Germinal center (tissue), 1 donor: Measurements from ENCODE around the gene COPG2.
"Not testable (repeated sequence)": the region's sequence is repeated elsewhere in the genome, so short reads cannot be mapped to it uniquely, and the experiment has no call there.

Experiments
- DNase-seq: peaks from one replicate; pipeline ENCODE4 v3.0.0; 2012; ENCODE audit warnings: mixed read lengths, low spot score

COPG2 gene

GRCh38 chr7:130650611-130651120, 17.9 kb downstream of the COPG2 start:
- no peak for DNase-seq

GRCh38 chr7:130649004-130649790, 19.4 kb downstream of the COPG2 start:
- no peak for DNase-seq

GRCh38 chr7:130648580-130648979, 20.0 kb downstream of the COPG2 start:
- no peak for DNase-seq

- no peak for DNase-seq
Measured at GRCh38 chr7:130642383-130642782, 26.2 kb downstream of the COPG2 start.

GRCh38 chr7:130641497-130641896, 27.1 kb downstream of the COPG2 start:
- DNase-seq: no peak

GRCh38 chr7:130641040-130641439, 27.5 kb downstream of the COPG2 start:
- DNase-seq: no peak

GRCh38 chr7:130639388-130639787, 29.2 kb downstream of the COPG2 start:
- no peak for DNase-seq

GRCh38 chr7:130632111-130632510, 36.4 kb downstream of the COPG2 start:
- no peak for DNase-seq

GRCh38 chr7:130628901-130629300, 39.6 kb downstream of the COPG2 start:
- DNase-seq: no peak

- DNase-seq: no peak
Measured at GRCh38 chr7:130627775-130628174, 40.8 kb downstream of the COPG2 start.

- DNase-seq: no peak
Measured at GRCh38 chr7:130622866-130623265, 45.7 kb downstream of the COPG2 start.

- DNase-seq: no peak
Measured at GRCh38 chr7:130615583-130615982, 53.0 kb downstream of the COPG2 start.

- no peak for DNase-seq
Measured at GRCh38 chr7:130614449-130614848, 54.1 kb downstream of the COPG2 start.

GRCh38 chr7:130611218-130611617, 57.3 kb downstream of the COPG2 start:
- no peak for DNase-seq

GRCh38 chr7:130607066-130607465, 61.5 kb downstream of the COPG2 start:
- DNase-seq: not testable (repeated sequence)

- no peak for DNase-seq
Measured at GRCh38 chr7:130606161-130606560, 62.4 kb downstream of the COPG2 start.

- DNase-seq: no peak
Measured at GRCh38 chr7:130598056-130598455, 70.5 kb downstream of the COPG2 start.

GRCh38 chr7:130595986-130596385, 72.6 kb downstream of the COPG2 start:
- DNase-seq: no peak

- no peak for DNase-seq
Measured at GRCh38 chr7:130593033-130593432, 75.5 kb downstream of the COPG2 start.

GRCh38 chr7:130591464-130591863, 77.1 kb downstream of the COPG2 start:
- not testable (repeated sequence) for DNase-seq

GRCh38 chr7:130585932-130586331, 82.6 kb downstream of the COPG2 start:
- not testable (repeated sequence) for DNase-seq

- DNase-seq: not testable (repeated sequence)
Measured at GRCh38 chr7:130575110-130575509, 93.4 kb downstream of the COPG2 start.

- not testable (repeated sequence) for DNase-seq
Measured at GRCh38 chr7:130570144-130570543, 98.4 kb downstream of the COPG2 start.

- no peak for DNase-seq
Measured at GRCh38 chr7:130566898-130567280, 101.7 kb downstream of the COPG2 start.
